ENCODE measurements around the gene ITGA11. TPM values are rescaled to one million over a fixed set of nuclear protein-coding genes. Genes with fewer than 3 reads are reported as not detected.

Gene ITGA11
- polyA plus RNA-seq, 1 donor = 2.3 TPM

- no peak for DNase-seq
Measured at GRCh38 chr15:68389936-68390817, 41.8 kb downstream of the ITGA11 start.

GRCh38 chr15:68389041-68389930 is 42.7 kb downstream of the ITGA11 start:
- DNase-seq = no peak

DNA sequence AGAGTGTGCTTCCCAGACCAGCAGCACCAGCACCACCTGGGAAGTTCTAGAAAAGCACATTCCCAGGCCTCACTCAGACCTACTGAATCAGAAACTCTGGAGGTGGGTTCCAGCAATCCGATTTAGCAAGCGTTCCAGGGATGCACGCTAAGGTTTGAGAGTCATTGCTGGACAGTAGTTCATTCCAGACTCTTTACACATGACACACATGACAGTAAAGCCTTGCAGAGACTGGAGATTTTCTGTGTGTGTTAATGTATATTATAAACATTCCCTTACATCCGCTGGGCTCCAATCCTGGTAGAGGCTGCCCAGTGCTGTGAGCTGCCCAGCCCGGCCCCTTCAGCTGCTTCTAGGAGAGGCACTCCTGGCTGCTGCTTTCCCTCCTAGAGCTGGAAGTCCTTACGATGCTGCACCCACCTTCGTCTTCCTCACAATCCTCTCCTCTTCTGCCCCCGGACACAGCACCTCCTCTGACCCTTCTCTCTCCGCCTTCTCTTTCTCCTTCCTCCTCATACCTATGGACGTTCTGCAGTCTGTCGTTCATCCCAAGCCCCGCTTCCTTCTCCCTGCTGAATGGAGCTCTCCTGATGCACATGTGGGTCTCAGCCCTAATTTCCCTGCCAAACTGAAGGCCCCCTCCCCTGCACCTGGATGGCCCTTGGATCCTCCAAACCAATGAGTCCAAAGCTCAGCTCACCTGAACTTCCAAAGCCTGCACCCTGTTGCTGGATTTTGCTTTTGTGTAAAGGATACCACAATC is 44.4 kb downstream of the ITGA11 start:
- no peak for DNase-seq

- DNase-seq = no peak
Measured at GRCh38 chr15:68386587-68387288, 45.2 kb downstream of the ITGA11 start.

GRCh38 chr15:68385671-68386586 is 46.0 kb downstream of the ITGA11 start:
- DNase-seq = no peak

- no peak for DNase-seq
Measured at GRCh38 chr15:68385240-68385561, 46.8 kb downstream of the ITGA11 start.

DNA sequence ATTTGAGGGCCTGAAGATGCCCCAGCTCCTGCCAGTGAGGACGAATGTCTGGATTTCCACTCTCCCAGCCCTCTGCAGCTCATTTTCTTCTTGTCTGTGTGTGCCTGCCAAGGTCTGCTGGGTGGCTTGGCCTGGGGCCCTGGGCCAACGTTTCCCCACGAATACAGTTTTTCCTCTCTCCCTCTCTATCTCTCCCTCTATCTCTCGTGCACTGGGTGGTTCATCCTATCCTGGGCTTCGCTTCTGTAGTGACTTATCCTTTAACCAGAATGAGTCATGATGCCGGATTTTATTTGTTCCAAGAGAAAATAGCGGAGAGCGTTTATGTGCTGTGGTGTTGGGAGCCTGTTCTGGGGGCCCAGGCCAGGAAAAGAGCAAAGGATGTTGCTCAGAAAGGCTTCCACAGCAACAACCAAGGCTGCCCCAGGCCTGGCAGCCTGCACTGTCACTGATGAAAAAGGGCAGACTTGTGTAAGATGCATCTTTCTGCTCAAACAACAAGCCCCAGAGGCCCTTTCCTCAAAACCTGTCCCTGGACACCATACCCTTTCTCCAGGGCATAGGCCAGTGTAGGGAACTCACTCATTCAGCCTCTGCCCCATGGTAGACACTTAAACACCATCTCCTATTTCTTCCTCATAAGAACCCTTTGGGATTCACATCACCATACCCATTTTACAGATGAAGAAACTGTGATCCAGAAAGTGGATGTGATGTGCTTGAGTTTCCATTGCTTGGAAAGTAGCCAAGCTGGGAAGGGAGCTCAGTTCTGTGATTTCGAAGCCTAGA is 47.3 kb downstream of the ITGA11 start:
- peak; percentile 43 for DNase-seq

DNA sequence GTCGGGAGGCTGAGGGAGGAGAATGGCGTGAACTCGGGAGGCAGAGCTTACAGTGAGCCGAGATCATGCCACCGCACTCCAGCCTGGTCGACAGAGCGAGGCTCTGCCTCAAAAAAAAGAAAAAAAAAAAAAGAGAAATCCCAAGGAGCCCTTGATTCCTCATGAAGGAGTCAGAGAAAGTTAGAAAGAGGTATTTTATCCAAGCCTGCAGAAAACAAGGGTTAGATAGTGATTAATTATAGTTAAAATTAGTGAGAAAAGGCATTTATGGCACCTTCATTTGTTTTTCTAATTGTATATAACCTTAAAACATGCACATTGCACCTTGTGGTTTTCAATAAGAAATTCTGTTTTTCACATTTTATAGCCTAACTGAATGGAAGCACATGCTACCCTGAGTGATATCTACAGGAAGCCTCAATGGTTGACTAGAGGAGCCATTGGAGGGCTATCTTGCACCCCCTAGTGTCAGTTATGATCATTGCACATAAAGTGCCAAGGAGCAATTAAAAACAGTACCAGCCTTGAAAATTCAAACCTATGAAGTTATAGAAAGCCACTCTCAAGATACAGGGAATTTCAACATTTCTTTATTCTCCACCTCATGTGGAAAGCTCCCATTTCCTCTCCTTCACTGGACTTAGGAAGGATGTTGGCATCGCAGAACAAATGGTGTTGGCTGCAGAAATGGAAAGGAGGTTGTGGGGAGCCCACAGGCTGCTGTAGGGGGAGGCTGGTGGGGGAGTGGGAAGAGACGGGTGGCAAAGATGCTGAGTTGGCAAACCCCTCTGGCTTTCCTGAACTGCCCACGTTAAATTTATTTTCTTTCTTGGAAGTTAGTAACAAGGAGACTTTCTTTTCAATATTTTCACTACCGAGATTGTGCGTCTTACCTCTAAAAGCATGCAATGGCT is 48.5 kb downstream of the ITGA11 start:
- no peak for DNase-seq

- DNase-seq = no peak
Measured at GRCh38 chr15:68382286-68383007, 49.5 kb downstream of the ITGA11 start.

- DNase-seq = no peak
Measured at GRCh38 chr15:68380456-68380855, 51.5 kb downstream of the ITGA11 start.

DNA sequence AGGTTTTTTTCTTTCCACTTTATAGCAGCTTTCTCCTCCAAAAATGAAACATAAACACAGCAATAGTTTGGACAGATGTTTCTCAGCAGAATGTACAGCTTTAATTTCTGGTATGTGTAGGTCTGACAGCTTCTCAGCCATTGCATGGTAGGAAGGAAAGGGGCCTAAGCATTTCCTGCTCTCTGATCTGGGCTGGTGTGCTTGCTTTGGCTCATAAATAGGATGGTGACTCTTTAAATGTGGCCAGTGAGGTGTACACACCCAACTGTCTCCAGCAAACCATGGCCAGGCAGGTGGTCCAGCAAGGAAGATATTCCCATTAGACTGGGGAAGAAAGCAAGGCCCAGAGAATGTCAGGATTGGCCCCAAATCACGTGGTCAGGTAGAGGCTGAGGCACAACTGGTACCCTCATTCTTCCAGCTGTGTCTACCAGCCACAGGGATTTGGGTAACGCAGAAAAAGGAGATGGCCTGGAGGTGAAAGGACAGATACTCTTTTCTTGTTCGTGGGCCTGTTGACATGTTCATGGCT is 52.1 kb downstream of the ITGA11 start:
- DNase-seq = no peak

GRCh38 chr15:68379058-68379758 is 52.8 kb downstream of the ITGA11 start:
- no peak for DNase-seq

DNA sequence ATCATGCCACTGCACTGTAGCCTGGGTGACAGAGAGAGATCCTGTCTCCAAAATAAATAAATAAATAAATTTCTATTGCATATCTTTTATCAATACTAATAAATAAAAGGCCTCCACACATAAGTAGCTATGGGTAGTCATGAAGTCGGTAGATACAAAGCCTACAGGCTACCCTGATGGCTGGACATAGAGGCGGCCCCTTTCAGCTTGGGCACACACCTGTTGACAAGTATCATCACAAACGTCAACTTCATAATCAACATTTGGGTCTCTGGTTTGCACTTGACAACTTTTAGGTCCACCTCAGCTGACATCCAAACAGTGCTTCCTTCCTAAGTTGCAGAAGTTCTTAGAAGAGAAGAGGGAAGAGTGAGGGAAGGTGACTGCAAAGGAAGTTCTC is 53.4 kb downstream of the ITGA11 start:
- no peak for DNase-seq

GRCh38 chr15:68377766-68378165 is 54.2 kb downstream of the ITGA11 start:
- DNase-seq = no peak

DNA sequence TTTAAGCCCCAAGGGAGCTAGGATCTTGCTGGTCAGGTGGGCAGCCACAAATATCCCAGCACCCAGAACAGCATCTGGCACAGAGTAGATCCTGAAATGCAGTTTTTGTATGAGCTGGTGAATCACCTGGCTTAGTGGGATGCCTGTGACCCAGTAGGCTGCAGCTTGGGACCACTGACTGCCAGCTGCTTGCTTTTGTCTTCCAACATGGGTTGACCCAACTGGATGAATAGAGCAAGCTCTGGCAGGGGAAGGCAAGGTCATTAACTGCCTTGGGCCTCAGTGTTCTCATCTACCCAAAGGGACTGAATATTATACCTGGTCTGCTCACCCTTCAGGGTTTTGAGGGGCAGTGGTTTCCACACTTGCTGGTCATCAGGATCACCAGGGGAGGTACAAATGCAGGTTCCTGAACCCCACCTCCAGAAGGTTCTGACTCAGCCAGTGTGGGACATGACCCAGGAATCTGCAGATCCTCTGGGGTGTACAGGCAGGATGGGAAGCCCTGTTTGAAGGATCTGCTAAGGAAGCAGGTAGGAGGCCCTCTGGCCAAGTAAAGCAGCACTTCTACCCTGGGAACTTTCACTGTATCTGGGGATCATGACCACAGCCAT is 55.4 kb downstream of the ITGA11 start:
- no peak for DNase-seq

- DNase-seq = no peak
Measured at GRCh38 chr15:68375716-68376220, 56.2 kb downstream of the ITGA11 start.

DNA sequence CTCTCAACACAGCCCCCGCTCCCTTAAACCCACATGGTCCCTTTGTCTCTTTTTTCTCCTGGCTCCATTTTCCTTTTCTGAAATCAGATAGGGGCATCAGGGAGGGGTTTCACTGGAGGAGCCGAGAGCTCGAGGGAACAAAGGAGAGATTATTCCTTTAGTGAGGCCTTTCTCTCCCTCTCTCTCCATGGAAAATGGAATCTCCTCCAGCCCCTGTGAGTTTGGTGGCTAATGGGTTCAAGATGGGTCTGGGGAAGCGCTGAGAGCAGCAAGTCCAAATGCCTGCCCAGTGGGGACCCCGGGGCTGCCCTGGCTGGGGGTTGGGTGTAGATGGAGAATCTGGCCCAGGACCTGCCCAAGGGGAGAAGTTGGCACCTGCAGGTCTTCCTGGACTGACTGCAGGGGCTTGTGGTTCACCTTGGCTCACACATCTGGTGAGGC is 56.8 kb downstream of the ITGA11 start:
- DNase-seq = no peak

Measured in hindlimb muscle (tissue), 1 donor.